ENCODE measurements around the gene ACSL1. TPM values are rescaled to one million over a fixed set of nuclear protein-coding genes. Genes with fewer than 3 reads are reported as not detected.

ACSL1 gene
- total and polyA plus RNA-seq, 12 donors: 6.2 to 113 (median 67.7) TPM

DNA sequence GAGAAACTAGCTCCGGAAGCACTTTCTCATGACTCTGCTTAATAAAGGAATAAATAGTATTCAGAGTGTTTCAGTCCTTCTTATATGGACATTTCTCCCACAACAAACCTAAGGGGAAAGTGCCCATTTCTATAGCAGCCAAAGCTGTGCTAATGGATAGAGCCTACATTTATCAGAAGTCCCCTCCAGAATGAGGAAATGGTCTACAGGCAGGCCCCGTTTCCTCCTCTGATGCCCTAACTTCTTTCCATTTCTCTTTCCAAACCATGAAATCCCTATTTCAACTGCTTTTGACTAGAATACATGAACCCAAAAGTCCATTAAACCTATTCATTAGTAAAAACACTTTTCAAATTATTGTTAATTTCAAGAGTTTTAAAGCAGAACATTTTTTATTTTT is 4.5 kb downstream of the ACSL1 start:
- Histone ChIP-seq H3K4me3 (no peak overlapping the region), H3K27ac (peak overlapping the region in 2 of 5 donors; percentile 34 to 64), H3K9me3 (replicated peaks in 1 of 3) (no peaks in the 10 kb centered on the region), H3K27me3 (no peaks in the 10 kb centered on the region), H3K4me1 (replicated peaks in 1 of 2) (peaks cover 0 to 31% of the 10 kb centered on the region in 2 donors), H3K36me3 (replicated peaks in 1 of 2) (no peaks in the 10 kb centered on the region)
- no peak for DNase-seq
- TF ChIP-seq POLR2A (IDR thresholded peaks at IDR 0.05): no peak
- no peak for TF ChIP-seq CTCF (IDR thresholded peaks at IDR 0.05)
- WGBS, 4 donors: 81 to 91% (median 89%) methylated on average over 2 of the region's 2 CpGs
- intact Hi-C loops (cut with DNase I): no loop called here

DNA sequence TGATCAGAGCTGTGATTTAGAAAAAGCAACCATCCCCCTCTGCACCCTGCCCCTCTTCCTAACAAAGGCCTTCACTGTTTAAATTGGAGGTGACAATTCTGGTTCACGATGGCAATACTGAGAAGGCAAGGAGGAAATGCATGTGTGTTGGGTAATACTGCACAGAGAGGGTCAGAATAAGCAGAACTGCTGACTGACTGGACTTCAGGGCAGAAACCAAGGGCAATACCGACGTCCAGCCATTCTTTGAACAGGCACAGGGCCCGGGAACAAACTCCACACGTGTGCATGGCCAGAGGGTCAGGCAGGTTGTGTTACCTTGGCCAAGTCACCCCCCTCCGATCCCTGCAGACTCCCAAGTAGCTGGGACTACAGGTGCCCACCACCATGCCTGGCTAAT is 6.0 kb downstream of the ACSL1 start:
- Histone ChIP-seq H3K4me1 (replicated peaks in 1 of 2) (peaks cover 10 to 39% of the 10 kb centered on the region in 2 donors), H3K36me3 (replicated peaks in 1 of 2) (no peaks in the 10 kb centered on the region), H3K27ac (peak overlapping the region in 2 of 5 donors; percentile 34 to 64), H3K27me3 (no peaks in the 10 kb centered on the region), H3K9me3 (replicated peaks in 1 of 3) (no peaks in the 10 kb centered on the region), H3K4me3 (no peak overlapping the region)
- TF ChIP-seq CTCF (IDR thresholded peaks at IDR 0.05) (no peak), POLR2A (IDR thresholded peaks at IDR 0.05) (no peak)
- 63 to 82% (median 77%) methylated on average over 5 to 6 of the region's 6 CpGs for WGBS, 4 donors
- peak in 2 of 7 donors; percentile 15 to 30 for DNase-seq
- intact Hi-C loops (cut with DNase I): no loop called here

- 85 to 97% (median 88%) methylated on average over 4 of the region's 4 CpGs for WGBS, 4 donors
- TF ChIP-seq POLR2A (IDR thresholded peaks at IDR 0.05): no peak
- TF ChIP-seq CTCF (IDR thresholded peaks at IDR 0.05): no peak
- intact Hi-C loops (cut with DNase I): no loop called here
- Histone ChIP-seq H3K9me3 (replicated peaks in 1 of 3) (no peaks in the 10 kb centered on the region), H3K27ac (peak overlapping the region in 1 of 5 donors; percentile 8), H3K4me1 (replicated peaks in 1 of 2) (peaks cover 17 to 43% of the 10 kb centered on the region in 2 donors), H3K36me3 (replicated peaks in 1 of 2) (no peaks in the 10 kb centered on the region), H3K4me3 (no peak overlapping the region), H3K27me3 (no peaks in the 10 kb centered on the region)
- DNase-seq: no peak
Measured at GRCh38 chr4:184818216-184818564, 7.6 kb downstream of the ACSL1 start.

GRCh38 chr4:184817494-184818215 is 8.1 kb downstream of the ACSL1 start:
- H3K9me3 ChIP-seq (replicated peaks in 1 of 3): no peaks in the 10 kb centered on the region
- no peaks in the 10 kb centered on the region for H3K27me3 ChIP-seq
- intact Hi-C loops (cut with DNase I): no loop called here
- peaks cover 22 to 48% of the 10 kb centered on the region in 2 donors for H3K4me1 ChIP-seq (replicated peaks in 1 of 2)
- peak overlapping the region in 1 of 5 donors; percentile 8 for H3K27ac ChIP-seq
- DNase-seq: peak in 2 of 7 donors; percentile 37 to 42
- WGBS, 4 donors: 55 to 73% (median 62%) methylated on average over 6 to 11 of the region's 11 CpGs
- no peak overlapping the region for H3K4me3 ChIP-seq
- H3K36me3 ChIP-seq (replicated peaks in 1 of 2): no peaks in the 10 kb centered on the region
- TF ChIP-seq CTCF (IDR thresholded peaks at IDR 0.05) (no peak), POLR2A (IDR thresholded peaks at IDR 0.05) (no peak)
